Thyroid gland (tissue), 4 donors: ENCODE results near the gene LNPEP. TPM values are rescaled to one million over a fixed set of nuclear protein-coding genes. Genes with fewer than 3 reads are reported as not detected.

Experiments used
- DNase-seq, 2 donors: peaks; one replicate each; pipeline ENCODE4 v3.0.0-alpha.2; 2019
- H3K27ac ChIP-seq, 3 donors: fragments of 200-600 bp; sonication (generic); 1 replicate in 2 of 3; 2 replicates in 1 of 3; pipeline ENCODE4 v1.5.1; 2016 to 2019; ENCODE audit warnings: mild to moderate bottlenecking in 1 of 3, moderate library complexity in 1 of 3
- H3K27me3 ChIP-seq: fragments of 200-600 bp; sonication (generic); one replicate; pipeline ENCODE4 v1.5.1; 2019
- H3K36me3 ChIP-seq, 2 donors: fragments of 200-600 bp; sonication (generic); one replicate each; pipeline ENCODE4 v1.5.1; 2016 to 2019
- H3K4me1 ChIP-seq, 2 donors: fragments of 200-600 bp; sonication (generic); one replicate each; pipeline ENCODE4 v1.5.1; 2017 to 2019
- H3K4me3 ChIP-seq, 3 donors: fragments of 200-600 bp; sonication (generic); replicated peaks in 1 of 3; 1 replicate in 2 of 3; 2 replicates in 1 of 3; pipeline ENCODE4 v1.5.1; 2016; ENCODE audit warnings: mild to moderate bottlenecking in 1 of 3
- H3K9me3 ChIP-seq: fragments of 200-600 bp; sonication (generic); one replicate; pipeline ENCODE4 v1.5.1; 2017
- CTCF ChIP-seq, 6 experiments: fragments of 200-600 bp in 3 of 6; fragments of 450-650 bp in 3 of 6; sonication (generic) in 3 of 6; IDR thresholded peaks; one replicate each; pipeline ENCODE4 v1.5.1; 2016 to 2019; ENCODE audit warnings: antibody characterized with exemption in 6 of 6, mild to moderate bottlenecking in 2 of 6, inconsistent platforms in 1 of 6, moderate library complexity in 1 of 6
- POLR2A ChIP-seq, 2 donors: fragments of 450-650 bp; IDR thresholded peaks; one replicate each; pipeline ENCODE4 v1.6.1; 2017; ENCODE audit warnings: antibody characterized with exemption in 2 of 2, mild to moderate bottlenecking in 2 of 2, moderate library complexity in 1 of 2
- WGBS, 2 donors: methylation state at CpG; one replicate each; pipeline ENCODE4 v1.1.5; 2017; 5-methylcytosine and 5-hydroxymethylcytosine counted together
- intact Hi-C: fragments of 100-400 bp; cut with DNase I; formaldehyde crosslinking; loops from one replicate; pipeline ENCODE4 v1.15.1; 2023
- total RNA-seq, 4 donors: library from RNA; depleted of rRNA; stranded (reverse); fragments of >200 nt; gene quantifications; one replicate each; pipeline ENCODE4 v1.2.3, GENCODE V29; 2016

Gene LNPEP
- total RNA-seq, 4 donors from 2014 or later: 35.0 to 59.9 (median 45.2) TPM

- no peaks in the 10 kb centered on the region for H3K9me3 ChIP-seq
- 65 to 67% methylated on average over 1 of the region's 1 CpG for WGBS, 2 donors
- no peaks in the 10 kb centered on the region for H3K27me3 ChIP-seq
- peaks cover 22 to 32% of the 10 kb centered on the region in 2 donors for H3K4me1 ChIP-seq
- no peak for TF ChIP-seq CTCF (IDR thresholded peaks at IDR 0.05)
- no peak for TF ChIP-seq POLR2A (IDR thresholded peaks at IDR 0.05)
- no peak overlapping the region for H3K4me3 ChIP-seq
- no peak for DNase-seq
- H3K36me3 ChIP-seq: no peaks in the 10 kb centered on the region
- intact Hi-C loops: no loop called here
- H3K27ac ChIP-seq: no peak overlapping the region
Measured at GRCh38 chr5:96967400-96967799, 31.5 kb downstream of the LNPEP start.

- no peak for TF ChIP-seq POLR2A (IDR thresholded peaks at IDR 0.05)
- WGBS, 2 donors: 57 to 78% methylated on average over 1 of the region's 1 CpG
Measured at GRCh38 chr5:96968074-96968473, 32.2 kb downstream of the LNPEP start.

GRCh38 chr5:96968614-96969013, 32.7 kb downstream of the LNPEP start:
- Histone ChIP-seq H3K4me1 (peaks cover 17 to 20% of the 10 kb centered on the region in 2 donors), H3K4me3 (no peak overlapping the region), H3K36me3 (no peaks in the 10 kb centered on the region), H3K27ac (no peak overlapping the region), H3K27me3 (no peaks in the 10 kb centered on the region), H3K9me3 (no peaks in the 10 kb centered on the region)
- no peak for DNase-seq
- 41 to 47% methylated on average over 2 of the region's 2 CpGs for WGBS, 2 donors
- intact Hi-C loops: no loop called here
- no peak for TF ChIP-seq CTCF (IDR thresholded peaks at IDR 0.05)
- TF ChIP-seq POLR2A (IDR thresholded peaks at IDR 0.05): no peak

More at GRCh38 chr5:96968074-96968473, 32.2 kb downstream of the LNPEP start:
- H3K4me1 ChIP-seq: peaks cover 20 to 26% of the 10 kb centered on the region in 2 donors
- DNase-seq: no peak
- no peaks in the 10 kb centered on the region for H3K27me3 ChIP-seq
- intact Hi-C loops: no loop called here
- H3K27ac ChIP-seq: no peak overlapping the region
- no peaks in the 10 kb centered on the region for H3K36me3 ChIP-seq
- no peak overlapping the region for H3K4me3 ChIP-seq
- H3K9me3 ChIP-seq: no peaks in the 10 kb centered on the region

- WGBS, 2 donors: 74 to 75% methylated on average over 2 of the region's 2 CpGs
- no peak overlapping the region for H3K4me3 ChIP-seq
Measured at GRCh38 chr5:96969366-96969765, 33.5 kb downstream of the LNPEP start.

GRCh38 chr5:96972599-96973334, 36.9 kb downstream of the LNPEP start:
- Histone ChIP-seq H3K4me3 (no peak overlapping the region), H3K27me3 (no peaks in the 10 kb centered on the region), H3K27ac (no peak overlapping the region), H3K36me3 (no peaks in the 10 kb centered on the region), H3K9me3 (no peaks in the 10 kb centered on the region), H3K4me1 (peaks cover 16 to 19% of the 10 kb centered on the region in 2 donors)
- 96 to 97% methylated on average over 5 of the region's 5 CpGs for WGBS, 2 donors
- intact Hi-C loops: no loop called here
- TF ChIP-seq POLR2A (IDR thresholded peaks at IDR 0.05) (no peak), CTCF (IDR thresholded peaks at IDR 0.05) (no peak)
- DNase-seq: no peak

More at GRCh38 chr5:96969366-96969765, 33.5 kb downstream of the LNPEP start:
- DNase-seq: no peak
- Histone ChIP-seq H3K27me3 (no peaks in the 10 kb centered on the region), H3K4me1 (peaks cover 17 to 20% of the 10 kb centered on the region in 2 donors), H3K27ac (no peak overlapping the region), H3K9me3 (no peaks in the 10 kb centered on the region), H3K36me3 (no peaks in the 10 kb centered on the region)
- intact Hi-C loops: no loop called here
- TF ChIP-seq POLR2A (IDR thresholded peaks at IDR 0.05) (no peak), CTCF (IDR thresholded peaks at IDR 0.05) (no peak)
